Prostate gland (tissue), 2 donors: Measurements from ENCODE around the gene TRMT61B. TPM values are rescaled to one million over a fixed set of nuclear protein-coding genes. Genes with fewer than 3 reads are reported as not detected.

ENCODE experiments used
- DNase-seq: peaks from one replicate; pipeline ENCODE4 v3.0.0-alpha.2; 2019; ENCODE audit warnings: low spot score
- H3K27ac ChIP-seq, 2 donors: fragments of 200-600 bp; sonication (generic); 2 replicates each; pipeline ENCODE4 v1.5.1; 2017 to 2019
- H3K27me3 ChIP-seq: fragments of 200-600 bp; sonication (generic); replicated peaks from 2 replicates; pipeline ENCODE4 v1.5.1; 2019; ENCODE audit not compliant: insufficient read depth
- H3K36me3 ChIP-seq, 2 donors: fragments of 200-600 bp; sonication (generic); 1 replicate in 1 of 2; 2 replicates in 1 of 2; pipeline versions ENCODE4 v1.5.1 to v1.8.1; 2017 to 2019
- H3K4me1 ChIP-seq: fragments of 200-600 bp; sonication (generic); replicated peaks from 2 replicates; pipeline ENCODE4 v1.5.1; 2019
- H3K4me3 ChIP-seq, 2 donors: fragments of 200-600 bp; sonication (generic); 2 replicates each; pipeline ENCODE4 v1.5.1; 2017 to 2019
- H3K9me3 ChIP-seq: fragments of 200-600 bp; sonication (generic); 2 replicates; pipeline ENCODE4 v1.5.1; 2017
- POLR2A ChIP-seq: fragments of 450-650 bp; IDR thresholded peaks from one replicate; pipeline ENCODE4 v1.6.1; 2016; ENCODE audit warnings: antibody characterized with exemption, mild to moderate bottlenecking
- POLR2AphosphoS5 ChIP-seq: sonication (generic); formaldehyde crosslinking; IDR thresholded peaks from one replicate; pipeline ENCODE4 v1.6.1; 2017; ENCODE audit warnings: antibody characterized with exemption
- WGBS: methylation state at CpG from one replicate; pipeline ENCODE4 v1.1.5; 2018; 5-methylcytosine and 5-hydroxymethylcytosine counted together
- intact Hi-C: fragments of 100-400 bp; cut with DNase I; formaldehyde crosslinking; loops from one replicate; pipeline ENCODE4 v1.14.2; 2022
- total RNA-seq, 2 donors: library from RNA; depleted of rRNA; stranded (reverse); fragments of >200 nt; gene quantifications; one replicate each; pipeline ENCODE4 v1.1.0, GENCODE V29; 2016
- TF ChIP-seq, protein P1 (sequence below), 4 experiments: fragments of 200-600 bp in 2 of 4; fragments of 450-650 bp in 2 of 4; sonication (generic) in 2 of 4; IDR thresholded peaks; 1 replicate in 3 of 4; 2 replicates in 1 of 4; pipeline ENCODE4 v1.5.1; 2016 to 2019; ENCODE audit warnings: antibody characterized with exemption in 4 of 4, mild to moderate bottlenecking in 2 of 4, moderate library complexity in 2 of 4

The TRMT61B gene
- total RNA-seq: 10 to 100 TPM; 19.6 to 26.4 TPM

DNA sequence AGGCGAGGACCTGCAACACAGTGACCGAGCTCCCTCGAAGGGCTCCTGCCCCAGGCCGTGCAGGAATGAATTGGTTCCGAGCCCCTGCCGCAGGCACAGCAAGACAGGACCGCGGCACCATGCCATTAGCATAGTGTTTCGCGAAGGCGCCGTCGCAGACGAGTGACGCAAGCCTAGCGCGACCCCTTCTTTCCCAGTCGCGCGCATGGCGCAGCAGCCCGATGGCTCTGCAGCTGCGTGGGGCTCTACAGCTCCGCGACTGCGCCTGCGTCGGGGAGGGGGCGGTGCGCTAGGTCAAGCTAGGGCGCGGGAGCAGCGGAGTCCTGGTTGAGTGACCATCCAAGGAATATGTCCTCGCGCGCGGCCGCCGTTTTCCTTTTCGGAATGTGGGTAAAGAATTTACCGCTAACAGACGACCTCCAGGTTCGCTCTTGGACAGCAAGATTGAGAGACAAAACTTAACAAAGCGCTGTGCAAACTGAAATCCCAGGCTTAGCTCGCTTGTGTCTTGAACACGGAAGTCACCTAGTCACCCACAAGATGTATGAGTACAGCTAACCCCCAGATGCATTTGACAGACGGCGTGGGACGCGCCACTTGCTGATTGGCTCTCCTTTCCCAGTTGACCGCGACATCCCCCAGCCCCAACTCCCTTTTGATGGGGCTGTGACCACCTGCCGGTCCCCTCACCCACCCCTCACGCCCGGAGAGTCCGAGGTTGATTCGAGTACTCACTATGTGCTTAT lies at the start of gene TRMT61B:
TRMT61B (minus strand) TSS at position 164 of the 746 bp plus-strand sequence; CDS start at position 132, 32 bp downstream.
- Histone ChIP-seq H3K36me3 (no peaks in the 10 kb centered on the region), H3K27me3 (no peaks in the 10 kb centered on the region), H3K27ac (peak within 1 kb of the TSS; percentile 62 to 67), H3K4me3 (peak within 1 kb of the TSS; percentile 60 to 66), H3K9me3 (no peaks in the 10 kb centered on the region), H3K4me1 (peaks cover 5% of the 10 kb centered on the region)
- DNase-seq: peak; percentile 93
- TF ChIP-seq, protein P1, sequence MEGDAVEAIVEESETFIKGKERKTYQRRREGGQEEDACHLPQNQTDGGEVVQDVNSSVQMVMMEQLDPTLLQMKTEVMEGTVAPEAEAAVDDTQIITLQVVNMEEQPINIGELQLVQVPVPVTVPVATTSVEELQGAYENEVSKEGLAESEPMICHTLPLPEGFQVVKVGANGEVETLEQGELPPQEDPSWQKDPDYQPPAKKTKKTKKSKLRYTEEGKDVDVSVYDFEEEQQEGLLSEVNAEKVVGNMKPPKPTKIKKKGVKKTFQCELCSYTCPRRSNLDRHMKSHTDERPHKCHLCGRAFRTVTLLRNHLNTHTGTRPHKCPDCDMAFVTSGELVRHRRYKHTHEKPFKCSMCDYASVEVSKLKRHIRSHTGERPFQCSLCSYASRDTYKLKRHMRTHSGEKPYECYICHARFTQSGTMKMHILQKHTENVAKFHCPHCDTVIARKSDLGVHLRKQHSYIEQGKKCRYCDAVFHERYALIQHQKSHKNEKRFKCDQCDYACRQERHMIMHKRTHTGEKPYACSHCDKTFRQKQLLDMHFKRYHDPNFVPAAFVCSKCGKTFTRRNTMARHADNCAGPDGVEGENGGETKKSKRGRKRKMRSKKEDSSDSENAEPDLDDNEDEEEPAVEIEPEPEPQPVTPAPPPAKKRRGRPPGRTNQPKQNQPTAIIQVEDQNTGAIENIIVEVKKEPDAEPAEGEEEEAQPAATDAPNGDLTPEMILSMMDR (IDR thresholded peaks at IDR 0.05): peak in 2 of 4 experiments; percentile 29 to 40
- peak; percentile 100 for TF ChIP-seq POLR2AphosphoS5
- peak; percentile 75 for TF ChIP-seq POLR2A
- WGBS: under 1% methylated on average over 49 of the region's 57 CpGs
- intact Hi-C loops: no loop called here

DNA sequence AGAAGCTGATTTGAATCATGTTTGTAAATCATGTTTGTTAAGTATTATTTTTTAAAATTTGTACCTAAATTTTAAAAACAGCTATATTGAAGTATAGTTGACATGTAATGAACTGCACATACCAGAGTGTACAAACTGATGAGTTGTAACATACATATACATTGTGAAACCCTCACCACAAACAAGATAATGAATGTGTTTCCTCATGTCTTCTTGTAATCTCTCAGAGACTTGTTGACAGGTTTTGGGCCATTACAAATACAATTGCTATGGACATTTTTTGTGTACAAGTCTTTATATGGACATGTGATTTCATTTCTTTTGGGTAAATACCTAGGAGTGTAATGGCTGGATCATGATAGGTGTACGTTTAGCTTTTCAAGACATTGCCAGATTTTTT lies 45.8 kb upstream of the TRMT61B start:
- H3K4me1 ChIP-seq: no peaks in the 10 kb centered on the region
- peaks cover 0 to 7% of the 10 kb centered on the region in 2 donors for H3K36me3 ChIP-seq
- no peaks in the 10 kb centered on the region for H3K27me3 ChIP-seq
- TF ChIP-seq POLR2A: no peak
- TF ChIP-seq, protein P1 (IDR thresholded peaks at IDR 0.05): no peak
- TF ChIP-seq POLR2AphosphoS5: no peak
- no peak for DNase-seq
- intact Hi-C loops: no loop called here
- no peaks in the 10 kb centered on the region for H3K9me3 ChIP-seq
- no peak overlapping the region for H3K4me3 ChIP-seq
- WGBS: 91% methylated on average over 1 of the region's 1 CpG
- no peak overlapping the region for H3K27ac ChIP-seq

GRCh38 chr2:28909655-28910353 lies 39.7 kb upstream of the TRMT61B start:
- intact Hi-C loops: no loop called here
- Histone ChIP-seq H3K36me3 (peaks cover 0 to 7% of the 10 kb centered on the region in 2 donors), H3K4me3 (no peak overlapping the region), H3K9me3 (no peaks in the 10 kb centered on the region), H3K4me1 (no peaks in the 10 kb centered on the region), H3K27me3 (no peaks in the 10 kb centered on the region), H3K27ac (no peak overlapping the region)
- TF ChIP-seq POLR2AphosphoS5 (no peak), POLR2A (no peak)
- TF ChIP-seq, protein P1 (IDR thresholded peaks at IDR 0.05): no peak
- no peak for DNase-seq
- WGBS: 90% methylated on average over 6 of the region's 6 CpGs

GRCh38 chr2:28908172-28908571 lies 38.1 kb upstream of the TRMT61B start:
- TF ChIP-seq POLR2AphosphoS5 (no peak), POLR2A (no peak)
- TF ChIP-seq, protein P1 (IDR thresholded peaks at IDR 0.05): no peak
- no peak overlapping the region for H3K4me3 ChIP-seq
- H3K9me3 ChIP-seq: no peaks in the 10 kb centered on the region
- H3K4me1 ChIP-seq: no peaks in the 10 kb centered on the region
- WGBS: 0% methylated on average over 1 of the region's 1 CpG
- no peaks in the 10 kb centered on the region for H3K36me3 ChIP-seq
- intact Hi-C loops: no loop called here
- H3K27me3 ChIP-seq: no peaks in the 10 kb centered on the region
- no peak for DNase-seq
- H3K27ac ChIP-seq: no peak overlapping the region
